DOHH2 (cell line): ENCODE results near the gene SLA2.
"Not testable (repeated sequence)": the region's sequence is repeated elsewhere in the genome, so short reads cannot be mapped to it uniquely, and the experiment has no call there.

Experiments used
- CTCF ChIP-seq: fragments of 200-600 bp; sonication (generic); IDR thresholded peaks from one replicate; pipeline ENCODE4 v1.5.1; 2014; ENCODE audit warnings: antibody characterized with exemption, mild to moderate bottlenecking, low read depth, low read length; ENCODE audit not compliant: poor library complexity, severe bottlenecking
- EZH2phosphoT487 ChIP-seq: fragments of 200-600 bp; sonication (generic); IDR thresholded peaks from 2 replicates; pipeline ENCODE4 v1.6.1; 2017; ENCODE audit warnings: borderline replicate concordance, mild to moderate bottlenecking, antibody characterized with exemption, low read length, moderate library complexity, mixed read lengths

- TF ChIP-seq CTCF, EZH2phosphoT487: not testable (repeated sequence)
Observed at GRCh38 chr20:36695467-36695866, 49.5 kb upstream of the SLA2 start.
